Hippocampal formation (tissue), 2 donors: ENCODE measurements around the gene SEPTIN8.

Experiments
- DNase-seq, 2 donors: peaks; one replicate each; lab custom pipeline; 2025; lab: John Stamatoyannopoulos, UW

The SEPTIN8 gene

DNA sequence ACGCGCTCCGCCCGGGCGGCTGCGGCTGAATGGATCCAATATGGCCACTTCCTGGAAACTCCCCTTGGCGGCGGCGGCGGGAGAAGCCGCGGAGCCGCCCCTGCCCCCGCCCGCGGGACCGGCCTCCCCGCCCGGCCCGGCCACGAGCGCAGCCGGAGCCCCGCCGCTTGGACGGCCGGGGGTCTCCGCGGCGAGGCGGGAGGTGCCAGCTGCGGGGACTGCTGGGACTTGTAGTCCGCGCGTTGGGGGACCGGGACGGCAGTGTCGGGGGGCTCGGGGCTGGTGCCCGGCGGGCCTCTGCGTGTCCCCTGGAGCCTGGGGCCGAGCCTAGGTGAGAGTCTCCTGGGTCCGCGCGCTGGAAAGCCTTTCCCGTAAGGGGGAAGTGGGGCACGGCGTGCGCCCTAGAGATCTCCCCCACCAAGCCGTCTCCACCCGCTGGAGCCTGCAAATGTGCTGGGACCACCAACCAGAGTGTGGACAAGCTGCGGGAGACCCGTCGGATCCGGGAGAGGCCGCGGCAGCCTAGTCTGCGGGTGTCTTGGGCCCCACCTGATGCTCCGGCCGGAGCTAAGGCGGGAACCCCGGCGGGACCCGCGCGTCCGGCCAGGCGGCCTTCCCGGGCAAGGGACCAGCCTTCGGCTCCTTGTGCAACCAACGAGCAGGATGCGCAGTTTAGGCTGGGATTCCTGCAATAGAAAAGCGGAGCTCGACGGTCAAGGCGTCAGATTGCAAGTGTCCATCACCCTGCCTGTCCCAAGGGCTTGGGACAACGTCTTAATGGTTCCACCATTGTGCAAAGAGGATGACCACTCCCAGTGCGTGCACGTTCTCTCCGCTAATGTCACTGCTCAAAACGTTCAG is at the start of gene SEPTIN8:
TSS of gene SEPTIN8 (minus strand) at position 31 of the 861 bp plus-strand sequence. CDS start 102 bp downstream, outside the sequence.
- peak; percentile 38 to 66 for DNase-seq

DNA sequence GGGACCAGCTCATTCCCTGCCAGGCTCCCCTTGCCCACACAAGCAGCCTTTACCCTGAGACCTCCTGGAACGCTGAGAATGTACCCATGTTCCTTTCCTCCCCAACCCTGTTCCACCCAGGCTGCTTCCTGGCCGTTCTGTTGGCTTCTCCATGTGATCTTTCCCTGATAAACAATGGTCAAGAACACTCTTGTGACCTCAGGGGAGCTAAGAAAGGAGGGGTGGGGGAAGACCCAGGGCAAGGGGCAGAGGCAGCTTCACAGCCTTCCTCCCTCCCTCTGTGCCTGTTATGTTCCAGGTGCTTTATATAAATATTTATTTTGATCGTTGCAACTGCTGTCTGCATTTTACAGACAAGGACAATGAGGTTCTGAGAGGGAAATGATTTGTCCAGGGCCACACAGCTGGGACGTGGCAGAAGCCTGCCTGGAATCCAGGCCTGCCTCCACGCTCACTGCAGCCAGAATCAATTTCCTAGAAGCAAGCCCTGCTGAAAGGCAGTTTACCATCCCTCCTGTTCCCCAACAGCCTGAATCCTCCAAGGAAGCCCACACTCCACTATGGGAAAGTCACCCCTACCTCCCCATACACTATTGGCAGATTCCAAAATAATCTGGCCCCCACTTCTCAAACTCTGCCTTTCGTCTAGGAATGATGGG is 49.5 kb upstream of the SEPTIN8 start:
- no peak for DNase-seq

GRCh38 chr5:132825834-132826391 is 48.9 kb upstream of the SEPTIN8 start:
- DNase-seq = no peak

GRCh38 chr5:132825033-132825833 is 48.2 kb upstream of the SEPTIN8 start:
- DNase-seq = no peak

DNA sequence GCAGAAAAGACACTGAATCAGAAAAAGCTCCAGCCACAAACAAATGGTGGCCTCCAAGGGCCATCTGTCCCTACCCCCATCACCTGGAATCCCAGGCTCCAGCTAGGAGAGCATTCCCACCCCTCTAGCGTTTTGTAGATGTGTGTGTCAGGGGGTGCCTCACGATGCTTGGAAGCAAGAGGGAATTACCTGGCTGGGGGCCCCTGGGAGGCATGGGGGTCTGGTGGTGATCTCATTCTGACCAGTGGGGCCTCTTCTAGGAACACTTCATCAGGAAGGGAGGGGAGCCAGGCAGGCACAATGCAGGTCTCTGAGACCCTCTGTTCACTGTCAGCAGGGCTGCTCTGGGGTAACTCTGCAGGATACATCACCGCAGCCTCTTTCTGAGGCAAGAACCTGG is 47.4 kb upstream of the SEPTIN8 start:
- DNase-seq = no peak

- DNase-seq = no peak
These were observed 46.5 kb upstream of the SEPTIN8 start for GRCh38 chr5:132823481-132824050.

- DNase-seq = peak in 1 of 2 donors; percentile 44
These were observed 45.8 kb upstream of the SEPTIN8 start for GRCh38 chr5:132822650-132823480.

DNA sequence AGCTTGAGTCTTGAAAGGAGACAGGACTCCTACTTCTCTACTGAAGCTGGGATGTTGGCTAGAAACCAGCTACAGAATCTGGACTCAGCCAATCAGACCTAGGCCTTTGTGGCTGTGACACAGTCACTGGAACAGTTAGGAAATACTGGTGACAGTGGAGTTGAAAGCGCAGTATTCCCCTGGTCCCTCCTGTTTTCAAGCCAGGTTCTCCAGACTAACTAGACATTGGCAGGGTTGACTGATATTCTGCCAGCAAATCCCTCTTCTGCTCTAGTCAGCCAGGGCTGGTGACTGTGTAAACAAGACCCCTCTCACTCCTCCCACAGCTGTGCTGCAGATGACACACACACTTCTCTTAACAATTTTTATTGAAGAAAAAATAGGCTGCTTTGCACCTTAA is 44.8 kb upstream of the SEPTIN8 start:
- peak; percentile 50 to 63 for DNase-seq

DNA sequence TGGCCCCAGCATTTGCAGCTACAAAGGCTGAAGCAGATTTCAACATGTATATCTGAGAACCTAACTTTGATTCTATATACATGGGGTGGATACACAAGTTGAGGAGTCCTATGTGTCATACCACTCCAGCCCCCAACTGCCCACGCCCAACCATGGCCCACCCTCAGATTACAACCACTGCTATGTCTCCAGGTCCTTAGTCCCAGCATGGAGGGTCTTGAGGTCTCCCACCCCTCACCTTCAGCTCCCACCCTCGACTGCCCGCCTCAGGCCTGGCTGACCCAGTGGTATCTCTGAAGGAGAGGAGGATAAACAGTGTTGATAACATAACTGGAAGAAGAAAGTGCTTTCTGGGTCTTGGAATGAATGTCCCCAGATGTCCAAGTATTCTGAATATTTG is 44.3 kb upstream of the SEPTIN8 start:
- DNase-seq = peak in 1 of 2 donors; percentile 66

DNA sequence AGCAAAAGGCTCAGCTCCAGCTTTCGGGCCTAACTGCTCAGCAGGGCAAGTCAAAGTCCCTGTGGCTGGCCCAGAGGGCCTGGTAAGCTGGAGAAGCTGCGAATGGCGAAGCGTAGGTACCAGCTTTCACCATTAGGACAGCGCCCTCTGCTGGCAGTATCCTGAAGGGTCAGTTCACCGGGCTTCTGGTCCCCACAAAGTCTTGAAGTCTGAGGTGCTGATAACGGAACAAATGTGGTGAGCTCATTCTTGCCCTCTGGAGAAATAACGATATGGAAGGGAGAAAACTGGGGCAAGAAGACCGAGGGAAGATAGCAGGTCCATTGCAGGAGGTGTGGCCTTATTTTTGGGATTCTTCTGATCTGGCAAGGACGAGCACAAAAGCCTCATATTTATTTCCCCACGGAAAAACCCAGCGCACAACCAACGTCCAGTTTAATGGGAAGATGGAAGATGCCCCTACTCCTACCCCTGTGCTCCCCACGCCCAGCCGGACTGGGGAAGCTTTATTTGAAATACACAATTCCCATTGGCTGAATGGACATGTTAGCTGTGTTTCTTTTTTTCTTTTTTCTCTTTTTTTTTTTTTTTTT is 43.2 kb upstream of the SEPTIN8 start:
- DNase-seq = peak; percentile 92 to 96

- DNase-seq = peak; percentile 35 to 54
These were observed 42.4 kb upstream of the SEPTIN8 start for GRCh38 chr5:132819468-132819867.

- no peak for DNase-seq
These were observed 40.0 kb upstream of the SEPTIN8 start for GRCh38 chr5:132817011-132817410.

- DNase-seq = no peak
These were observed 39.5 kb upstream of the SEPTIN8 start for GRCh38 chr5:132816554-132816953.

- no peak for DNase-seq
These were observed 39.0 kb upstream of the SEPTIN8 start for GRCh38 chr5:132816083-132816482.

DNA sequence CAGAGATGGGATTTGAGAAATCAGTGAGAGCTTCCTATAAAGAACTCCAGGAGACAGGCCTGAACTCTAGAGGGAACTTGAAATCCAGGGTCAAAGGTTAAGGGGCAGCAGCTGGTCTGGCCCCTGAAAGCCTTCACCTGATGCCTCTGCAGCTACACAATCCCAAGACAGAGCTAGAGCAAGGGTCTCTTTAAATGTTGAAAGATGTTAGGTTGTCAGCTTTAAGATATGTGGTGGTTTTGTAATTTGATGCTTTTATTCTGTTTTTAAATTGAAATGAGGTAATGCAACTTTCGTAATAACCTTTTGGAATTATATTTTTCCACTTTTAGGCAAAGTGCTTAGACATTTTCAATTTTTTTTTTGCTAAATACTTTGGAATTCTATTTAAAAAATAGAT is 38.4 kb upstream of the SEPTIN8 start:
- DNase-seq = no peak

DNA sequence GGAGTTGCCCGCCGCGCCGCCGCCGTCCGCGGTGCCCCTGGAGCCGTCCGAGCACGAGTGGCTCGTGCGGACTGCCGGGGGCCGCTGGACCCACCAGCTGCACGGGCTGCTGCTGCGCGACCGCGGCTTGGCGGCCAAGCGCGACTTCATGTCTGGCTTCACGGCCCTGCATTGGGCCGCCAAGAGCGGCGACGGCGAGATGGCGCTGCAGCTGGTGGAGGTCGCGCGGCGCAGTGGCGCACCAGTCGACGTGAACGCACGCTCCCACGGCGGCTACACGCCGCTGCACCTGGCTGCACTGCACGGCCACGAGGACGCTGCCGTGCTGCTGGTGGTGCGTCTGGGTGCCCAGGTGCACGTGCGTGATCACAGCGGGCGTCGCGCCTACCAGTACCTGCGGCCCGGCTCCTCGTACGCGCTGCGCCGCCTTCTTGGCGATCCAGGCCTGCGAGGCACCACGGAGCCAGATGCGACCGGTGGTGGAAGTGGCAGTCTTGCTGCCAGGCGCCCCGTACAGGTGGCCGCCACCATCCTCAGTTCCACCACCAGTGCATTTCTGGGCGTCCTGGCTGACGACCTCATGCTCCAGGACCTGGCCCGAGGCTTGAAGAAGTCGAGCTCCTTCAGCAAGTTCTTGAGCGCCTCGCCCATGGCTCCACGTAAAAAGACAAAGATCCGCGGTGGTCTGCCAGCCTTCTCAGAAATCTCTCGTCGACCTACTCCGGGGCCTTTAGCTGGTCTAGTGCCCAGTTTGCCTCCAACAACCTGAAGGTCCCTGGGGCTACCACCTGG is 37.7 kb upstream of the SEPTIN8 start:
- no peak for DNase-seq

- DNase-seq = peak in 1 of 2 donors; percentile 73
These were observed 36.8 kb upstream of the SEPTIN8 start for GRCh38 chr5:132813599-132814502.
